Stromal cell of bone marrow (primary cell): Measurements from ENCODE around the gene CADM1.

ENCODE experiments used
- DNase-seq: peaks from one replicate; pipeline ENCODE4 v3.0.0-alpha.2; 2012; ENCODE audit warnings: low read depth

CADM1 gene

GRCh38 chr11:115352805-115353485 lies 151.3 kb downstream of the CADM1 start:
- DNase-seq, result no peak

- DNase-seq, result no peak
Observed at GRCh38 chr11:115349335-115350017, 154.7 kb downstream of the CADM1 start.

GRCh38 chr11:115348416-115348815 lies 155.8 kb downstream of the CADM1 start:
- DNase-seq, result no peak

GRCh38 chr11:115347106-115347505 lies 157.1 kb downstream of the CADM1 start:
- DNase-seq, result no peak

GRCh38 chr11:115345840-115346239 lies 158.4 kb downstream of the CADM1 start:
- DNase-seq, result no peak

GRCh38 chr11:115345361-115345760 lies 158.9 kb downstream of the CADM1 start:
- no peak for DNase-seq

GRCh38 chr11:115344846-115345245 lies 159.4 kb downstream of the CADM1 start:
- DNase-seq, result no peak

GRCh38 chr11:115342142-115342541 lies 162.1 kb downstream of the CADM1 start:
- no peak for DNase-seq

GRCh38 chr11:115340874-115341273 lies 163.3 kb downstream of the CADM1 start:
- DNase-seq, result no peak

- no peak for DNase-seq
Observed at GRCh38 chr11:115338476-115338875, 165.7 kb downstream of the CADM1 start.

GRCh38 chr11:115334932-115335788 lies 169.1 kb downstream of the CADM1 start:
- no peak for DNase-seq

GRCh38 chr11:115333949-115334348 lies 170.3 kb downstream of the CADM1 start:
- no peak for DNase-seq

- no peak for DNase-seq
Observed at GRCh38 chr11:115333121-115333520, 171.1 kb downstream of the CADM1 start.

- no peak for DNase-seq
Observed at GRCh38 chr11:115330684-115331482, 173.3 kb downstream of the CADM1 start.

GRCh38 chr11:115326526-115326925 lies 177.7 kb downstream of the CADM1 start:
- no peak for DNase-seq

- DNase-seq, result no peak
Observed at GRCh38 chr11:115325523-115325922, 178.7 kb downstream of the CADM1 start.

GRCh38 chr11:115324581-115325432 lies 179.4 kb downstream of the CADM1 start:
- DNase-seq, result peak; percentile 40

- no peak for DNase-seq
Observed at GRCh38 chr11:115322553-115323203, 181.5 kb downstream of the CADM1 start.

- DNase-seq, result no peak
Observed at GRCh38 chr11:115321605-115322289, 182.5 kb downstream of the CADM1 start.
